ENCODE results near the gene PVALB.

PVALB gene

GRCh38 chr22:36816636-36817524 lies at the start of gene PVALB:
TSS of gene PVALB (minus strand) at chr22:36817035. CDS start at chr22:36817005, 30 bp downstream.
- DNase-seq, result no peak

- no peak for DNase-seq
Observed at GRCh38 chr22:36865346-36865745, 48.5 kb upstream of the PVALB start.

DNA sequence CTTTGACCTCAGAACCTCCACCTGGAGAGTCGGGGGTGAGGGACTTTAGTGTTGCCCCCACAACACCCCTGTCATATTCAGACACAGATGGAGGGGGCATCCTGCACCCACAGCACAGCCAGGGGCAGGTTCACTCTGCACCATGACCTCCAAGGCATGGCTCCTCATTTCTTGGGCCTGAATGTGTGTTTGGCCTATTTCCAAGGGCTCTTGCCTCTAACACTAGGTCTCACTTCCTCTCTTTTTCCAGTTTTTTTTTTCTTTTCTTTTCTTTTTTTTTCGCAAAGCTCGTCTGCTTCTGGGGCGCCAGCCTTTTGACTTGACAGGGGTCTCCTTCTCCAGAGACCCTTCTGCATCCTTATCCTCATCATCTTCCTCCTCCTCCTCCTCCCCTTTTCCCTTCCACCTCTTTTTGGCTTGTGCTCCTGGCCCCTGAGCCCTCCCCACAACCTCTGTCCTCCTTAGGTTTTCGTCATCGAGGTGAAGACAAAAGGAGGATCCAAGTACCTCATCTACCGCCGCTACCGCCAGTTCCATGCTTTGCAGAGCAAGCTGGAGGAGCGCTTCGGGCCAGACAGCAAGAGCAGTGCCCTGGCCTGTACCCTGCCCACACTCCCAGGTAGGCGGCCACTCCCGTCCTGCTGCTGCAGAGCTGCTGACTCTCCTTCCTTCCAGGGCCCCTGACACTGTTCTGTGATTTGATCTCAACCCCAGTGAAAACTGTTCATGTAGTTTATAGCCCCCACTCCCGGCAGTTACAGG lies 47.8 kb upstream of the PVALB start:
- DNase-seq, result no peak

GRCh38 chr22:36863979-36864378 lies 47.1 kb upstream of the PVALB start:
- no peak for DNase-seq

DNA sequence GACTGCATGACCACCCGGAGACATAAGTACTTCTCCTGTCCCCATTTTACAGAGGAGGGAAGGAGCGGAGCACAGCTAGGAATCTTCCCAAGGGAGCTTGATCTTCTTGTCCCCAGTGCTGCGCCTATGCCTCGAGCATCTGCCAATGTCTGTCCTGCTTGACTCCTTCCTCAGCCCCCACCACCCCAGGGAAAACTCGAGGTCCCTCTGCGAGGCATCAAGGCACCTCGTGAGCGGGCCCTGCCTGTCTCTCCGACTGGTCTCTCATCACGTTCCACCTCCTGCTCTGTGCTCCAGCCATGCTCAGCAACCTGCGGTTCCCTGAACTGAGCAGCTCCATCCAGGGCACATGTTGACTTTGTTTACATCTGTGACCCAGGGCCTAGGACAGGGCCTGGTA lies 46.4 kb upstream of the PVALB start:
- no peak for DNase-seq

- DNase-seq, result no peak
Observed at GRCh38 chr22:36862251-36863242, 45.7 kb upstream of the PVALB start.

DNA sequence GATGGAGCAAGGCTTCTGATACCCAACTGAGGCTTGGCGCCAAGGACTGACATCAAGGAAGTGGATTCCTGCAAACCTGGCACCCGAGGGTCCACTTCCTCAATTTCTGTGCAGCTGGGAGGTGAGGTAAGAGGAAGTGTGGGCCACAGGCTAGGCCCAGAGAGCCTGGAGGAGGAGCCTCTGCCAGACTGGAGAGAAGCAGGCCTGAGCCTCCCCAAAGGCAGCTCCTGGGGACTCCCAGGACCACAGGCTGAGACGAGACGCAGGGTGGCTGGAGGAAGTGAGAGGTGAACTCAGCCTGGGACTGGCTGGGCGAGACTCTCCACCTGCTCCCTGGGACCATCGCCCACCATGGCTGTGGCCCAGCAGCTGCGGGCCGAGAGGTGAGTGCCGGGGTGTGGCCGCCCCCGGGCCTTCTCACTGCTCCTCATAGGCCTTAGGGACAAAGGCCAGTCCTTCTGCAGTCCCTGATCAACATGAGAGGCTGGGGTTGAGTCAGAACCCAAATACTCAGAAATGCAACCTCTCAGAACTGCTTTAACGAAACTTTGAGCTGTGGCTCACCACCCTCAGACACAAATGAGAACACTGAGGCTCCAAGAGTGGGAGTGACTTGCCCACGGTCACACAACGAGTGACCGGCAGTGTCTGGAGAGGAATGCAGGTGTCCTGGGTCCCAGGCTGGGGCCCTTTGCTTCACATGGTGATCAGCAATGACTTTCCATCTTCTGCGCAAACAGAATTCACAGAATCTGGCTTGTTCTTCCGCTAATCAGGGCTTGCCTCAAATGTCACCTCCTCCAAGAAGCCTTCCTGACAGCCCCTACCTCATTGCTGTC lies 44.2 kb upstream of the PVALB start, which contains the start of gene NCF4:
NCF4 (plus strand) TSS at position 186 of the 839 bp plus-strand sequence; CDS start at position 352, 166 bp downstream.
- peak; percentile 33 for DNase-seq

DNA sequence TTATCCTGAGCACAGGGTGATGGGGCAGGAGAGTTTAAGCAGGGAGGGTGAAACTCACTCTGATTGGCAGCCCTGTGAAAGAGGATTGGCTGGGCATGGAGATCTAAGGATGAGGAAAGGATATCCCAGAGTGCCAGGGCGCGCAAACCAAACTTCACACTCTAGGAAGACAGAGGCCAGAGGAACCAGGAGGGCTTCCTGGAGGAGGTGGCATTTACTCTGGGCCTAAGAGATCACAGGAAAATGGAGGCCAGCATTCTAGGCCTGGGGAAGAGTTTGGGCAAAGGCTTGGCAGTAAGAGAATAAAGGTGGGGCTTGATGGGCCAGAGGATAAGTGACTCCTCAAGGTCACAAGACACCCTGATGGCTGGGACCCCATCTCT lies 43.6 kb upstream of the PVALB start:
- no peak for DNase-seq

GRCh38 chr22:36860017-36860416 lies 43.2 kb upstream of the PVALB start:
- DNase-seq, result no peak

DNA sequence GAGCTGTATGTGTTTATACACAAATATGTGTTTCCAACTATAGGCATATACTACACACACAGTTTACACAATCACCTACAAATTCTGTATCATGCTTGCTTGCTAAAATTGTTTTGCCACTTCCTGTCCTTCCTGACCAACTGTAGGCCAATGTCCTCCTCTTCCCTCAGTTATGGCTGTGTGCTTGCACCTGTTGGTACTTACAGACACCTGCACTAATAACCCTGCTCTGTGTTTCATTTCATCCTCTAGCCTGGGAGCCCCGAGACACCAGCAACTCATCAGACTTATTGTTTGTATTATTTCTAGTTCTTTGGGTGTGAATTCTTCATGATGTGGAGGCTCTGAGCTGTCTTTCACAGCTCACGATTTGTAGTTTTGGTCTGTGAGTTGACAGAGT lies 42.1 kb upstream of the PVALB start:
- no peak for DNase-seq

DNA sequence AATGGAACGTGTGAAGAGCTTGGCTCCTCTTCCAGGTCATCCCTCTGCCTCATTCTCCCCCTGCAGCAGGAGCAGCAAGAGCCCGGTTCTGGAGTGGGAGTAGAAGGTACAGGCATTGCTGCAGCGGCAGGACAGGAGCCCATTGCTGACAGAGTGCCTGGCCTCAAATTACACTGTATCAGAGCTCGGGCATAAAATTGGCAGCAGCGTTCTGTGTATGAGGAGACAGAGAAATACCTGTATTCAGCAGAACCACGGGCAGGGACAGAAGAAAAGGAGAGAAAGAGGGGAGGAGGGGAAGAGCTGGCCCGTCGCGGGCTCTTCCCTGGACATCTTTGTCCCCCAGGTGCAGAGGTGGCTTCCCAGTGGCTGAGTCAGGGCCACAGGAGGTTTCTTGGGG lies 41.3 kb upstream of the PVALB start:
- DNase-seq, result no peak

GRCh38 chr22:36856792-36857135 lies 39.9 kb upstream of the PVALB start:
- DNase-seq, result no peak

- DNase-seq, result peak; percentile 91
Observed at GRCh38 chr22:36856121-36856791, 39.4 kb upstream of the PVALB start.

DNA sequence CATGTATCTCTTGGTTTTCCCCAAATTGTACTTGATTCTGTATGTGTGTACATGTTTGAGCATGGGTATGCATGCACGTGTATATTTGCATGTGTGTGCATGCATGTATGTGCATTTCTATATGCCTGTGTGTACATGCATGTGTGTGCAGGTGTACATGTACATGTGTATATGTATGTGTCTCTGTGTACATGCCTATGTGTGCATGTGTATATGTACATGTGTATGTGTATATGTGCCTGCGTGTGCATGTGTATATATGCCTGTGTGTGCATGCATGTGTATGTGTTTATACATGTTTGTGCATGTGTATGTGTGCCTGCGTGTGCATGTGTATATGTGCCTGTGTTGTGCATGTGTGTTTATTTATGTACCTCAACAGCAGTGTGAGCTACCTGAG lies 38.6 kb upstream of the PVALB start:
- no peak for DNase-seq

- DNase-seq, result peak; percentile 27
Observed at GRCh38 chr22:36853407-36854099, 36.7 kb upstream of the PVALB start.

GRCh38 chr22:36852056-36852973 lies 35.5 kb upstream of the PVALB start:
- DNase-seq, result no peak

DNA sequence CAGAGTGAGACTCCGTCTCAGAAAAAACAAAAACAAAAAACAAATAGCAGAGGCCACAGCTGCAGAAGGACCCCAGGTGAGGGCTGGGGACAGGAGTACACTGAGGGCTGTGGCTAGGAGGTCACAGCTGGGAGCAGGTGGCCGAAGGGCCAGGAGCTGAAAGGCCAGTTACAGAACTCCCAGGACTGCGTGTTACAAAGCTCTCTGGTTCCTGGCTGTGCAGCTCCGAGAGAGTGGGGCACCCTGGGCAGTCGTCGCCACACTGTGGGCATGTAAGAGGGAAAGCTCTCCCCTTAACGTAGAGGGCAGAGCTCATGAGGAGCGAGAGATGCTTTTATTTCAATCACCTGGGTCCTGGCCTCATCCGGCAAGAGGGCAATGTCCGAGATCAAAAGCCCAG lies 33.8 kb upstream of the PVALB start:
- DNase-seq, result no peak

DNA sequence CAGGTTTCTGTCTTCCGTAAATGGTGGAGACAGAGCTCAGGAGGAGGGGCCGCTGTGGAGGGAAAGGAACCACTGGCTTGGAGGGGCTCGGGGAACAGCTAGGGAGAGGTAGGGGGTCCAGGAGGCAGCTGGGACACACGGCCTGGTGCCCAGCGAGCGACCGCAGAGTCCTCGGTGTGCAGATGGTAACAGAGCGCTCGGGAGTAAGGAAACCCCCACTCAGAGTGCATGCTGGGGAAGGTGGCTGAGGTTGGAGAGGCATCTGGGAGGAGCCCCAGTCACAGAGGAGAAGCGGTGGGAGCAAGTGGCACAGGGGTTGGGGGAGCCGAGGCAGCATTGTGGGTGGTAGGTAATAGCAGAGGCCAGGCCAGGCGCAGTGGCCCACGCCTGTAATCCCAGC lies 33.2 kb upstream of the PVALB start:
- DNase-seq, result no peak

- DNase-seq, result no peak
Observed at GRCh38 chr22:36846949-36847348, 30.1 kb upstream of the PVALB start.

- DNase-seq, result no peak
Observed at GRCh38 chr22:36846271-36846670, 29.4 kb upstream of the PVALB start.

Measured in midbrain (tissue), 1 donor.